ENCODE data around the gene PPARG.

The PPARG gene

DNA sequence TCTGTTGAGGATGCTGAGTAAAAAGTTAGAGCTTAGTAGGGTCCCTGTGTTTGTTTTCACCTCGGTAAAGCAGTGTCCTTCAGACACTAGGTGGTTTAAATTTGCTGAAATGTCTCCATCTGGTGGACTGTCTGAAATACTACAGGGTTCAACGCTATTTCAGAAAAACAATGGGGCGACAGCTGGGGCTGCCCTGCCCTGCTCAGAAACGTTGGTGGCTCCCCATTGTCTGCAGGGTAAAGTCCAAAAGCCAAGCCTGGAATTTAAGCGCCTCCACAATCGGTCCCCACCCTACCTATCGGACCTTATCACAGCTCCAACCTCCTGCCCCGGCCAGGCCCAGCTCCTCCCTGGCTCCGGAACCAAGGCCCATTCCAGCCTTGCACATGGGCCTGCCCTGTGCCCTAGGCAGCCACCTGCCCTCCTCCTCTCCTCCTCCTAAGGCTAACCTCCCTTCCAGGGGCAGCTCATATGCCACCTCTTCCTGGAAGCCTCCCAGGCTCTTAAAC, 191.1 kb downstream of the PPARG start:
- DNase-seq (ENCODE audit: low read depth in 2 of 2), result no peak

DNA sequence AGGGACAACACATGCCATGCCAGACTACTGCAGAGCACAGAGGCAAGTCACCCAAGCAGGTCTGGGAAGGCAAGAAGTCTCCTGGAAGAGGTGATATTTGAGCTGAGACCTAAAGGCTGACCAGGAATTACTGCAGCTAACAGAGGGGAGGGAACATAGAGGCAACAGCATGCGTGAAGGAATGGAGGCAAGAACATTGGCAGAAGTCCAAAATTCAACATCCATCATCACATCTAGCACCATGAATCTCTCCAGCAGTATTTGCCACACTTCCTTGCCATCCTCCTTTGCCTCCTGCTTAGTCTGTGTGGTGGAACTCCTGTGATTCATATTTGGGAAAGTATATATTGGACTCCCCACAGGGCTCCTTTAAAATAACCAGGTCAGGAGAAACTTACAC, 194.5 kb downstream of the PPARG start:
- no peak for DNase-seq (ENCODE audit: low read depth in 2 of 2)

DNA sequence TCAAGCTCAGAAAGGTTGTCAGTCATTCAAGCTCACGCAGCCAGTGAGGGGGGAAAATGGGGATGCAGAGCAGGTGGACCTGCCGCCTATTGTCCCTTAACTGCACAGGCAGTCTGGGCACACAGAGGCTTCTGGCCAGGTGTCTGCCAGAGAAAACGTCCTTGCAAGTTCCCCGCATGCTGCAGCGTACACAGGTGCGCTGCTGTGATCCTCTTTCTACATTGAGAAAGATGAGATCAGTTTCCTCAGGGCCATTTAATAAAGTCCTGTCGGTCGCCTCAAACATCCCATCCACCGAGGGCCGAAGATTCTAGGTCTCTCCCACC, 195.0 kb downstream of the PPARG start:
- DNase-seq (ENCODE audit: low read depth in 2 of 2), result no peak
